Kasumi-1 (cell line): ENCODE measurements around the gene THRA.

ENCODE experiments used
- DNase-seq, 2 experiments: peaks; one replicate each; lab custom pipeline; 2025; lab: John Stamatoyannopoulos, UW

Gene THRA

DNA sequence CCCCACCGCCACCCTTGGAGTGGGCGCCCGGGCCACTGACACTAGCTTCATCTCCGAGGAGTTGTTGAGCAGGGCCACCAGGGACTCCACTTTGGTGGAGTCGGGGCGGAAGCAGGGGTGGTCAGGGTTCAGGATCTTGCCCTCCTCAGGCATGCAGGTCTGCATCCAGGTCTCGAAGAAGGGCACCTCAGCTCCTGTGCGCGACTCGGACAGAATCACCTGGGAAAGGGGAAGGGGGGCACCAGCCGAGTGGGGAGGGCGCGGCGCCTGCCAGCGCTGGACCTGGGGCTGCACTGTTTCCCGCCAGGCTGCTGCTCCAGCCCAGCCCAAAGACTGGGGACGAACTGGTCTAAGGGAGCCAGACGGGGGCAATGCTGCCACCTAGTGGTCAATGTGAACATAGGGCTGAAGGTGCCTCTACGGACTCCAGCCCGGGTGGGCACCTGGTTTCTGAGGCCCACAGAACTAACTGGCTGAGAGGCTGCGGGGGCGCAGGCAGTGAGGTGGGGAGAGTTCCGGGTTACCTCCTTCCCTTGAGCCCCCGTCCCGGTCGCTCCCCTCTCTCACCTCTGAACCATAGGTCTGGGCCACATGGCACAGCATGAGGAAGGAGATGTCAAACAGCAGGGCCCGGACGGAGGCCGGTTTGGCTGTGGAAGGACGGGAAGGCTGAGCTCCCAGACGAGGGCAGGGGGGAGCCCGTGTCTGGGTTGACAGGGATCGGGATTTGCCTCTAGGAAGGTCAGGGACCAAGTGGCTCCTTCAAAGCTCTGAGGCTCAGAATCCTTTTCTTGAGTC, 35.8 kb upstream of the THRA start:
- peak; percentile 77 to 78 for DNase-seq

GRCh38 chr17:40027614-40028012, 35.2 kb upstream of the THRA start:
- no peak for DNase-seq

- no peak for DNase-seq
Measured at GRCh38 chr17:40028595-40028994, 34.2 kb upstream of the THRA start.

DNA sequence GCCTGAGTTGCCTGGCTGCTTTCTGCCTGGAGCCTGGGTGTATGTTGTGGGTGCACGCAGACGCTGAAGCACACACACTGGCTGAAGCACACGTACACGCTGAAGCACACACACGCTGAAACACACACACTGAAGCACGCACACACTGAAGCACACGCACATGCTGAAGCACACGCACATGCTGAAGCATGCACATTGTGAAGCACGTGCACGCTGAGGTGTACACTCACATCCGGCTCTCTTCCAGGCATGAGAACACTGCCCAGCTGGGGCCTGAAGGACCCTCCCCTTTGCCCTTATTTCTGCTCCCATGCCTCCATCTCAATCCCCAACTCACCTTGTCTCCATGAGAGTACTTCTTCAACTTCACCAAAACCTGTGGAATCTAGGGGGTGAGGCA, 31.1 kb upstream of the THRA start:
- DNase-seq, result no peak

- DNase-seq, result no peak
Measured at GRCh38 chr17:40032322-40033320, 30.1 kb upstream of the THRA start.

GRCh38 chr17:40033339-40033738, 29.4 kb upstream of the THRA start:
- DNase-seq, result no peak

- no peak for DNase-seq
Measured at GRCh38 chr17:40034426-40035161, 28.2 kb upstream of the THRA start.

- DNase-seq, result peak; percentile 48 to 55
Measured at GRCh38 chr17:40035162-40035559, 27.6 kb upstream of the THRA start.

- peak; percentile 21 to 38 for DNase-seq
Measured at GRCh38 chr17:40038882-40039513, 23.8 kb upstream of the THRA start.

DNA sequence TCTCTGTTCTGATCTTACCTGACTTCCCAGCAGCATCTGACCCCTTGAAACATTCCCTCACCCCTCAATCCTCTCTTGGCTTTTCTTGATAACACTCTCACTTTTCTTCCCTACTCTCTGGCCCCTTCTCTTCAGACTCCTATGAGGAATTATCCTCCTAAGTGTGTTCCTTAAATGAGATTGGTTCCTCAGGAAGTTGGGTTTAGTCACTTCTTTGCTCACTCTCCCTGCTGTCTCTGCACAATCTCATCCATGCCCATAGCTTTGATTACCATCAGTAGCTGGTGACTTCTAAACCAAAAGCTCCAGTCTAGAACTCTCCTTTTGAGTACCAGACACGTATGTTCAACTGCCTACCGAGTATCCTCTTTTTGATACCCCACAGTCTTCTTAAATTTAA, 21.6 kb upstream of the THRA start:
- DNase-seq, result no peak

- no peak for DNase-seq
Measured at GRCh38 chr17:40056379-40057015, 6.3 kb upstream of the THRA start.

- no peak for DNase-seq
Measured at GRCh38 chr17:40058186-40058784, 4.5 kb upstream of the THRA start.

- no peak for DNase-seq
Measured at GRCh38 chr17:40058865-40059264, 3.9 kb upstream of the THRA start.

DNA sequence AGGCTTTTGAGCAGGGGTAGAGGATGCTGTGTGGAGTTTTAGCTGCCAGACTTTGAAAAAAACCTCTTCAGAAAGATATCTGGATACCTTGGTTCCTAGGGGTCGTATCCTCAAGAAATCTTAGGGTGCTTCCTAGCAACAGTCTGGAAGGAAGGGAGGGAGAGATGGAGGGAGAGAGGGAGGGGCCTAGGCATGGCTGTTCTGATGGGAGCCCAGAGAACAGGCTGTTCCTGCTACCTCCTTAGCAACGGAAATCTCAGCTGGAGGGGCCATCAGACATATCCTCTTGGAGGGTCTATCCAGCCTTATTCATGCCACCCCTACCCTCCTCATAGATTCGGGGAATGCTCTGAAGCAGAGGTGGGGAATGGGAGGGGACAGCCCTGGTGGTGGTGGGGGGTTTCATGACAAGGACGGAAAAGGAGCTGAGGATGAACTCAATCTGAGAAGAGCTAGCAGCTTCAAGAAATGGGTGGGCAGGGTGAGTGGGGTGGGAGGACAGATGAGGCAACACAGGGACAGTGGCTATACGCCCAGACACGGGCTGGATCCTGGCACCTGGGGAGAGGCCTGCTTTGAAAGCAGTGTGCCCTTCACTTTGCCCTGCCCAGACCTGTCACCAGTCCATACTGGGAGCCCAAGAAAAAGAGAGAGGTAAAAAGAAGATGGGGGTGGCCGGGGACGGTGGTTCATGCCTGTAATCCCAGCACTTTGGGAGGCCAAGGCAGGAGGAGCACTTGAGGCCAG, 2.9 kb upstream of the THRA start:
- DNase-seq, result no peak

- no peak for DNase-seq
Measured at GRCh38 chr17:40060887-40061608, 1.7 kb upstream of the THRA start.

GRCh38 chr17:40061609-40062038, 1.1 kb upstream of the THRA start:
- no peak for DNase-seq

- peak; percentile 37 to 42 for DNase-seq
Measured at GRCh38 chr17:40063187-40063771, 514 bp downstream of the THRA start.

- no peak for DNase-seq
Measured at GRCh38 chr17:40063901-40064531, 1.3 kb downstream of the THRA start.
